ENCODE data around the gene KIAA0040. TPM values are rescaled to one million over a fixed set of nuclear protein-coding genes. Genes with fewer than 3 reads are reported as not detected.

Gene KIAA0040
- total RNA-seq, 1 experiment from 2014 or later = 5.0 TPM

- Histone ChIP-seq H3K4me2 (ENCODE audit: insufficient read depth, insufficient read length, low read length) (no peak overlapping the region), H2AFZ (ENCODE audit: low read length) (no peak overlapping the region), H3K18ac (ENCODE audit: insufficient read length, low read depth, low read length) (no peak overlapping the region), H3K27ac (ENCODE audit: insufficient read length, low read depth, low read length) (no peak overlapping the region), H2BK5ac (ENCODE audit: insufficient read length, low read length) (no peak overlapping the region), H2BK120ac (ENCODE audit: low read depth, low read length, poor library complexity, severe bottlenecking) (no peak overlapping the region), H3K9ac (ENCODE audit: extremely low read depth, insufficient read length, low read length) (no peak overlapping the region), H2BK12ac (ENCODE audit: insufficient read length, low read depth, low read length) (no peak overlapping the region), H4K5ac (ENCODE audit: insufficient read length, low read depth, low read length) (no peak overlapping the region), H3K23ac (ENCODE audit: insufficient read length, low read depth, low read length) (no peak overlapping the region), H3K79me1 (ENCODE audit: insufficient read depth, low read depth, low read length, poor library complexity, severe bottlenecking) (no peaks in the 10 kb centered on the region), H4K20me1 (ENCODE audit: control insufficient read depth, insufficient read depth, insufficient read length) (no peaks in the 10 kb centered on the region), H4K91ac (ENCODE audit: insufficient read length, low read depth, low read length) (no peak overlapping the region), H2AK5ac (ENCODE audit: insufficient read length, low read length) (no peak overlapping the region), H2BK20ac (ENCODE audit: low read depth, low read length, poor library complexity, severe bottlenecking) (no peak overlapping the region), H3K4me1 (ENCODE audit: insufficient read depth, low read length) (0 out of 2 replicates have a peak, but pooled peaks cover 3% of the 10 kb centered on the region), H3K4ac (ENCODE audit: low read depth, low read length) (no peak overlapping the region), H3K79me2 (ENCODE audit: insufficient read depth, low read length) (no peaks in the 10 kb centered on the region), H3K14ac (ENCODE audit: insufficient read depth, low read length) (no peak overlapping the region), H3K27me3 (ENCODE audit: insufficient read depth, low read length) (no peaks in the 10 kb centered on the region), H3T11ph (ENCODE audit: low read length) (no peak overlapping the region), H3K23me2 (ENCODE audit: insufficient read length, low read depth, low read length, poor library complexity, severe bottlenecking) (no peaks in the 10 kb centered on the region), H2BK15ac (ENCODE audit: low read depth, low read length) (no peak overlapping the region), H3K9me3 (ENCODE audit: control insufficient read depth, low read depth, low read length) (no peaks in the 10 kb centered on the region), H3K56ac (ENCODE audit: insufficient read length, low read depth, low read length) (no peak overlapping the region), H4K8ac (replicated peaks; ENCODE audit: insufficient read length, low read depth, low read length) (no peak overlapping the region)
- H3K9me3 Mint-ChIP-seq = no peaks in the 10 kb centered on the region
- no peaks in the 10 kb centered on the region for H3K36me3 Mint-ChIP-seq (ENCODE audit: insufficient read depth in 1 of 3, low read depth in 3 of 3)
- H3K4me3 Mint-ChIP-seq = no peak overlapping the region
- DNase-seq = no peak
- no peaks in the 10 kb centered on the region for H3K27me3 Mint-ChIP-seq (ENCODE audit: low read depth)
- TF ChIP-seq CTCF (conservative IDR thresholded peaks at IDR 0.05) = no peak
- no peak overlapping the region for H3K27ac Mint-ChIP-seq
- WGBS (ENCODE audit: extremely low coverage, insufficient read length, low lambda C conversion rate) = no CpG with 5 or more reads among the region's 2 CpGs
- peaks cover 19 to 28% of the 10 kb centered on the region in 2 experiments for H3K4me1 Mint-ChIP-seq
Observed at GRCh38 chr1:175219774-175220173, 27.2 kb upstream of the KIAA0040 start.

Data from H9 (cell line).